ENCODE data around the gene AOC1. TPM values are rescaled to one million over a fixed set of nuclear protein-coding genes. Genes with fewer than 3 reads are reported as not detected.
A peak's percentile ranks its signal among the peaks of the same experiment; 100 is the strongest.

AOC1 gene
- polyA plus RNA-seq, 4 donors, result 72.7 to 325 (median 173) TPM

- Histone ChIP-seq H3K27ac (ENCODE audit: low read depth in 1 of 3, low read length in 2 of 3) (no peak overlapping the region), H3K9me3 (ENCODE audit: control insufficient read depth in 2 of 2, insufficient read depth in 1 of 2, low read depth in 1 of 2, low read length in 1 of 2) (peaks cover 0 to 15% of the 10 kb centered on the region in 2 donors), H3K36me3 (ENCODE audit: control insufficient read depth in 3 of 3, insufficient read depth in 2 of 3, low read depth in 1 of 3, low read length in 3 of 3) (no peaks in the 10 kb centered on the region), H3K4me3 (ENCODE audit: low read depth in 1 of 3, low read length in 3 of 3) (no peak overlapping the region), H3K27me3 (ENCODE audit: control insufficient read depth in 3 of 3, insufficient read depth in 3 of 3, low read length in 3 of 3) (peaks cover 0 to 3% (median 0%) of the 10 kb centered on the region in 3 donors), H3K4me1 (ENCODE audit: control insufficient read depth in 3 of 3, insufficient read depth in 2 of 3, low read depth in 1 of 3, low read length in 2 of 3) (peaks cover 0 to 4% (median 0%) of the 10 kb centered on the region in 3 donors)
- DNase-seq, result peak in 1 of 2 donors; percentile 79
- 27 to 67% (median 41%) methylated on average over 7 of the region's 7 CpGs for WGBS, 3 donors
- FAIRE-seq, result no peak
Observed at GRCh38 chr7:150814328-150815001, 37.9 kb upstream of the AOC1 start.

- Histone ChIP-seq H3K36me3 (ENCODE audit: control insufficient read depth in 3 of 3, insufficient read depth in 2 of 3, low read depth in 1 of 3, low read length in 3 of 3) (no peaks in the 10 kb centered on the region), H3K27ac (ENCODE audit: low read depth in 1 of 3, low read length in 2 of 3) (no peak overlapping the region), H3K27me3 (ENCODE audit: control insufficient read depth in 3 of 3, insufficient read depth in 3 of 3, low read length in 3 of 3) (peaks cover 0 to 3% (median 0%) of the 10 kb centered on the region in 3 donors), H3K4me3 (ENCODE audit: low read depth in 1 of 3, low read length in 3 of 3) (no peak overlapping the region), H3K9me3 (ENCODE audit: control insufficient read depth in 2 of 2, insufficient read depth in 1 of 2, low read depth in 1 of 2, low read length in 1 of 2) (peaks cover 0 to 12% of the 10 kb centered on the region in 2 donors), H3K4me1 (ENCODE audit: control insufficient read depth in 3 of 3, insufficient read depth in 2 of 3, low read depth in 1 of 3, low read length in 2 of 3) (peaks cover 0 to 4% (median 0%) of the 10 kb centered on the region in 3 donors)
- no peak for FAIRE-seq
- WGBS, 3 donors, result 73 to 86% (median 76%) methylated on average over 2 of the region's 2 CpGs
- DNase-seq, result no peak
Observed at GRCh38 chr7:150818971-150819370, 33.3 kb upstream of the AOC1 start.

- H3K4me3 ChIP-seq (ENCODE audit: low read depth in 1 of 3, low read length in 3 of 3), result no peak overlapping the region
- H3K9me3 ChIP-seq (ENCODE audit: control insufficient read depth in 2 of 2, insufficient read depth in 1 of 2, low read depth in 1 of 2, low read length in 1 of 2), result peaks cover 0 to 3% of the 10 kb centered on the region in 2 donors
- DNase-seq (no peak), FAIRE-seq (no peak)
- H3K27me3 ChIP-seq (ENCODE audit: control insufficient read depth in 3 of 3, insufficient read depth in 3 of 3, low read length in 3 of 3), result peaks cover 0 to 3% (median 0%) of the 10 kb centered on the region in 3 donors
- H3K4me1 ChIP-seq (ENCODE audit: control insufficient read depth in 3 of 3, insufficient read depth in 2 of 3, low read depth in 1 of 3, low read length in 2 of 3), result peaks cover 0 to 1% (median 0%) of the 10 kb centered on the region in 3 donors
- no peaks in the 10 kb centered on the region for H3K36me3 ChIP-seq (ENCODE audit: control insufficient read depth in 3 of 3, insufficient read depth in 2 of 3, low read depth in 1 of 3, low read length in 3 of 3)
- H3K27ac ChIP-seq (ENCODE audit: low read depth in 1 of 3, low read length in 2 of 3), result peak overlapping the region in 1 of 3 donors; percentile 1
- WGBS, 3 donors, result 47 to 81% (median 73%) methylated on average over 5 of the region's 5 CpGs
Observed at GRCh38 chr7:150820148-150820547, 32.2 kb upstream of the AOC1 start.

DNA sequence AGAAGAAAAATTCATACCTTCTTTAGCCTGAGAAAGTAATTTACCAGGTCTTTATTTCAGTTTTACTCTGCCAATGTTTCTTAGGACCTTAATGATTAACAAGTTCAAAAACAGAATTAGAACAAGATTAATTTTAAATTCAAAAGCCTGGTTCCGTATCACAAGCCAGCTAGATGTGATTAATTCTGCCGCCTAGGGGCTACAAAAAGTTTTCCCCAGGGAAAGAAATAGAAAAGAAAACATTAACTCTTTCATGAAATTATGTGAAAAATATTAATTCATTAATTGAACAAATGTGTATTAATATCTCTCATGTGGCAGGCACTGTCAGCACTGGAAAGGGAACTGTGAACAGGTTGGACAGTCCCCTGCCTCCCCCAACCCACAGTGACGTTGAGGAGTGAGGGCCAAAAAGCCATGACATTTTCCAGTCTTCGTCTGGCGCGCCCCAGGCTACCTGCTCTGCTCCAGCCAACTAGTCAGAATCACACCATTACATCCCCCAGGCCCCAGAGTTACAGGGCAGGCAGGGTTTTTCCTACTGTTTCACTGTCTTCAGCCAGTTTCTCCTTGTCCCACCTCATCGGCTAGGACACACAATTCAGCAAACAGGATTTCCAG, 31.6 kb upstream of the AOC1 start:
- no peaks in the 10 kb centered on the region for H3K36me3 ChIP-seq (ENCODE audit: control insufficient read depth in 3 of 3, insufficient read depth in 2 of 3, low read depth in 1 of 3, low read length in 3 of 3)
- peaks cover 0 to 4% (median 1%) of the 10 kb centered on the region in 3 donors for H3K4me1 ChIP-seq (ENCODE audit: control insufficient read depth in 3 of 3, insufficient read depth in 2 of 3, low read depth in 1 of 3, low read length in 2 of 3)
- peaks cover 0 to 3% (median 0%) of the 10 kb centered on the region in 3 donors for H3K27me3 ChIP-seq (ENCODE audit: control insufficient read depth in 3 of 3, insufficient read depth in 3 of 3, low read length in 3 of 3)
- H3K4me3 ChIP-seq (ENCODE audit: low read depth in 1 of 3, low read length in 3 of 3), result no peak overlapping the region
- no peak overlapping the region for H3K27ac ChIP-seq (ENCODE audit: low read depth in 1 of 3, low read length in 2 of 3)
- 79 to 94% (median 90%) methylated on average over 7 of the region's 7 CpGs for WGBS, 3 donors
- no peak for FAIRE-seq
- no peak for DNase-seq
- peaks cover 0 to 3% of the 10 kb centered on the region in 2 donors for H3K9me3 ChIP-seq (ENCODE audit: control insufficient read depth in 2 of 2, insufficient read depth in 1 of 2, low read depth in 1 of 2, low read length in 1 of 2)

GRCh38 chr7:150823043-150823442, 29.3 kb upstream of the AOC1 start:
- Histone ChIP-seq H3K4me1 (ENCODE audit: control insufficient read depth in 3 of 3, insufficient read depth in 2 of 3, low read depth in 1 of 3, low read length in 2 of 3) (peaks cover 0 to 11% (median 5%) of the 10 kb centered on the region in 3 donors), H3K36me3 (ENCODE audit: control insufficient read depth in 3 of 3, insufficient read depth in 2 of 3, low read depth in 1 of 3, low read length in 3 of 3) (no peaks in the 10 kb centered on the region), H3K9me3 (ENCODE audit: control insufficient read depth in 2 of 2, insufficient read depth in 1 of 2, low read depth in 1 of 2, low read length in 1 of 2) (no peaks in the 10 kb centered on the region), H3K27me3 (ENCODE audit: control insufficient read depth in 3 of 3, insufficient read depth in 3 of 3, low read length in 3 of 3) (no peaks in the 10 kb centered on the region), H3K27ac (ENCODE audit: low read depth in 1 of 3, low read length in 2 of 3) (no peak overlapping the region), H3K4me3 (ENCODE audit: low read depth in 1 of 3, low read length in 3 of 3) (no peak overlapping the region)
- no peak for FAIRE-seq
- 87 to 91% (median 91%) methylated on average over 8 of the region's 8 CpGs for WGBS, 3 donors
- DNase-seq, result no peak

- DNase-seq (no peak), FAIRE-seq (no peak)
- H3K27ac ChIP-seq (ENCODE audit: low read depth in 1 of 3, low read length in 2 of 3), result no peak overlapping the region
- H3K27me3 ChIP-seq (ENCODE audit: control insufficient read depth in 3 of 3, insufficient read depth in 3 of 3, low read length in 3 of 3), result no peaks in the 10 kb centered on the region
- H3K4me3 ChIP-seq (ENCODE audit: low read depth in 1 of 3, low read length in 3 of 3), result no peak overlapping the region
- 82 to 92% (median 89%) methylated on average over 10 of the region's 10 CpGs for WGBS, 3 donors
- H3K9me3 ChIP-seq (ENCODE audit: control insufficient read depth in 2 of 2, insufficient read depth in 1 of 2, low read depth in 1 of 2, low read length in 1 of 2), result no peaks in the 10 kb centered on the region
- H3K36me3 ChIP-seq (ENCODE audit: control insufficient read depth in 3 of 3, insufficient read depth in 2 of 3, low read depth in 1 of 3, low read length in 3 of 3), result no peaks in the 10 kb centered on the region
- peaks cover 0 to 11% (median 5%) of the 10 kb centered on the region in 3 donors for H3K4me1 ChIP-seq (ENCODE audit: control insufficient read depth in 3 of 3, insufficient read depth in 2 of 3, low read depth in 1 of 3, low read length in 2 of 3)
Observed at GRCh38 chr7:150823484-150824126, 28.7 kb upstream of the AOC1 start.

- FAIRE-seq (no peak), DNase-seq (no peak)
- H3K27ac ChIP-seq (ENCODE audit: low read depth in 1 of 3, low read length in 2 of 3), result no peak overlapping the region
- 89 to 96% (median 93%) methylated on average over 20 of the region's 20 CpGs for WGBS, 3 donors
- no peak overlapping the region for H3K4me3 ChIP-seq (ENCODE audit: low read depth in 1 of 3, low read length in 3 of 3)
- no peaks in the 10 kb centered on the region for H3K9me3 ChIP-seq (ENCODE audit: control insufficient read depth in 2 of 2, insufficient read depth in 1 of 2, low read depth in 1 of 2, low read length in 1 of 2)
- no peaks in the 10 kb centered on the region for H3K36me3 ChIP-seq (ENCODE audit: control insufficient read depth in 3 of 3, insufficient read depth in 2 of 3, low read depth in 1 of 3, low read length in 3 of 3)
- no peaks in the 10 kb centered on the region for H3K27me3 ChIP-seq (ENCODE audit: control insufficient read depth in 3 of 3, insufficient read depth in 3 of 3, low read length in 3 of 3)
- H3K4me1 ChIP-seq (ENCODE audit: control insufficient read depth in 3 of 3, insufficient read depth in 2 of 3, low read depth in 1 of 3, low read length in 2 of 3), result peaks cover 0 to 11% (median 8%) of the 10 kb centered on the region in 3 donors
Observed at GRCh38 chr7:150824379-150825177, 27.7 kb upstream of the AOC1 start.
